ENCODE measurements around the gene KLHL17. TPM values are rescaled to one million over a fixed set of nuclear protein-coding genes. Genes with fewer than 3 reads are reported as not detected.

Gene KLHL17
- total and polyA plus RNA-seq, 11 donors: 1.6 to 6.8 (median 4.7) TPM

GRCh38 chr1:912740-913301 lies 47.6 kb upstream of the KLHL17 start:
- no peak overlapping the region for H3K4me3 ChIP-seq
- peak in 1 of 4 donors; percentile 33 for ATAC-seq
- peaks cover 0 to 16% (median 0%) of the 10 kb centered on the region in 12 donors for H3K4me1 ChIP-seq
- WGBS, 4 donors: 45 to 66% (median 58%) methylated on average over 20 to 24 of the region's 24 CpGs
- peaks cover 10 to 78% (median 23%) of the 10 kb centered on the region in 9 donors for H3K27me3 ChIP-seq
- H3K9me3 ChIP-seq: no peaks in the 10 kb centered on the region
- peak; percentile 4 to 39 (median 18) for DNase-seq
- TF ChIP-seq POLR2A (IDR thresholded peaks at IDR 0.05): no peak
- TF ChIP-seq CTCF (IDR thresholded peaks at IDR 0.05): peak in 2 of 12 donors; percentile 15 to 25
- H3K27ac ChIP-seq: no peak overlapping the region
- no peaks in the 10 kb centered on the region for H3K36me3 ChIP-seq
- intact Hi-C loops (cut with DNase I): loop anchor here in 1 of 10 donors (5.0 kb wide), 1 partner anchor 39 kb away; no protein-coding TSS in a partner anchor

- ATAC-seq: no peak
- DNase-seq: peak in 3 of 5 donors; percentile 5 to 46 (median 15)
- no peak for TF ChIP-seq CTCF (IDR thresholded peaks at IDR 0.05)
- TF ChIP-seq POLR2A (IDR thresholded peaks at IDR 0.05): no peak
- no peak overlapping the region for H3K4me3 ChIP-seq
- WGBS, 4 donors: 75 to 85% (median 83%) methylated on average over 13 to 16 of the region's 16 CpGs
- H3K27me3 ChIP-seq: peaks cover 13 to 83% (median 30%) of the 10 kb centered on the region in 9 donors
- peaks cover 0 to 16% (median 0%) of the 10 kb centered on the region in 12 donors for H3K4me1 ChIP-seq
- no peaks in the 10 kb centered on the region for H3K36me3 ChIP-seq
- intact Hi-C loops (cut with DNase I): loop anchor here in 1 of 10 donors (5.0 kb wide), 1 partner anchor 39 kb away; no protein-coding TSS in a partner anchor
- no peak overlapping the region for H3K27ac ChIP-seq
- no peaks in the 10 kb centered on the region for H3K9me3 ChIP-seq
Observed at GRCh38 chr1:913491-914130, 46.8 kb upstream of the KLHL17 start.

- no peaks in the 10 kb centered on the region for H3K9me3 ChIP-seq
- no peaks in the 10 kb centered on the region for H3K36me3 ChIP-seq
- DNase-seq: peak in 2 of 5 donors; percentile 13 to 48
- WGBS, 4 donors: 77 to 87% (median 84%) methylated on average over 15 to 21 of the region's 21 CpGs
- no peak for TF ChIP-seq POLR2A (IDR thresholded peaks at IDR 0.05)
- TF ChIP-seq CTCF (IDR thresholded peaks at IDR 0.05): no peak
- peaks cover 0 to 16% (median 0%) of the 10 kb centered on the region in 12 donors for H3K4me1 ChIP-seq
- no peak overlapping the region for H3K4me3 ChIP-seq
- intact Hi-C loops (cut with DNase I): loop anchor here in 1 of 10 donors (5.0 kb wide), 1 partner anchor 38 kb away; no protein-coding TSS in a partner anchor
- no peak overlapping the region for H3K27ac ChIP-seq
- ATAC-seq: no peak
- peaks cover 20 to 90% (median 37%) of the 10 kb centered on the region in 9 donors for H3K27me3 ChIP-seq
Observed at GRCh38 chr1:914131-914890, 46.1 kb upstream of the KLHL17 start.

Measured in heart left ventricle (tissue), 16 donors.